ENCODE measurements around the gene HOMER2.
"Not testable (repeated sequence)": the region's sequence is repeated elsewhere in the genome, so short reads cannot be mapped to it uniquely, and the experiment has no call there.

HOMER2 gene

GRCh38 chr15:82952158-82953081 lies at the start of gene HOMER2:
TSS of gene HOMER2 (minus strand) at chr15:82952720. CDS start at chr15:82952535, 185 bp downstream.
- peak; percentile 21 for DNase-seq

- not testable (repeated sequence) for DNase-seq
These were observed 48.1 kb upstream of the HOMER2 start for GRCh38 chr15:83000672-83001031.

DNA sequence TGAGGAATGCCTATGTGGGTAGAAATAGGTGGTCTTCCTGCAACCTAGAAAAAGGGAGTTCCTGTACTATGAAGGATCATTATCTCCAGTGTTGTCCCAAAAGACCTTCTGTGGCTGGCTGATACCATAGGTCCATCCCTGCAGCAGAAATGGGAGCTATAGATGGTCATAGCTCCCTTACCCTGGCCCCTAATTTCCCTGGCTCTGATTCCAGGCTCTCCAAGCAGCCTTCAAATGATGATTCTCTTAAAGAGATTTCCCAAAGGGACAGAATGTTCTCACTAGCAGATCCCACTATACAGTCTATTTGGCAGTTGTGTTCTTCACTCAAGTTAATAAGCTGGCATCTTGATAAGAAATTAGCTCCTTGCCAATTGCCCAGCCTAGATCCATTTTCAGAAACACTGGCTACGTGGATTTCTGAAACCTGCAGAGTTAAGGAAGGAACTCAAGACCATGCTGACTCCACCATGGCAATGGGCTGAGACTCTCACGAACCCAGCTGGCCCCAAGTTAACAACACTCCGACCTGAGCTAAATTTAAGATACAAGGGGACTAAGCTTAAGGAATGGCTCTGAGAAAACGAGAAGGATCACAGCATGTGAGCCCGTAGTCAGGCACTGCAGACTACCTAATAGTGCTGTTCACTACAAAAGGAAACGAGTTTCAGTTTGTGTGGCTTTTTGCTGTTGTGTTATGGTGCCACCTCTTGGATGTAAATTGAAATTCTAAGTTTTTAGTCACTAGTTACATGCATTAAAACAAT lies 47.6 kb upstream of the HOMER2 start:
- DNase-seq, result peak; percentile 62

DNA sequence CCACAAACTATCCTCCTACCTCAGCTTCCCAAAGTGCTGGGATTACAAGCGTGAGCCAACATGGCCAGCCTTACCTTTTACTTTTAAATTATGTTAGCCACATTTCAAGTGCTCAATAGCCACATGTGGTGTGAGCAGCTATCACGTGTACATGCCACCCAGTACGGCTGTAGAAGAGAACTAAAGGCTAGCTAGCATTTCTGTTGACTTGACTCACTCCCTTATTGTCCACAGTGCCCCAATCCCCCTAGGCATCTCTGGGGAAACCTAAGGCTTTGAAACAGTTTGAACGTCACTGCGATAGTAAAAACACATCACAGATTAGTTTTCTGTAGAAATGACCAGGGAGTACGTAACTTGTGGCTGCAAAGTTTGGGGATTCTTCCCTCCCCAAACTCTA lies 46.9 kb upstream of the HOMER2 start:
- DNase-seq, result no peak

GRCh38 chr15:82995938-82996337 lies 43.4 kb upstream of the HOMER2 start:
- DNase-seq, result no peak

- no peak for DNase-seq
These were observed 42.6 kb upstream of the HOMER2 start for GRCh38 chr15:82995076-82995475.

DNA sequence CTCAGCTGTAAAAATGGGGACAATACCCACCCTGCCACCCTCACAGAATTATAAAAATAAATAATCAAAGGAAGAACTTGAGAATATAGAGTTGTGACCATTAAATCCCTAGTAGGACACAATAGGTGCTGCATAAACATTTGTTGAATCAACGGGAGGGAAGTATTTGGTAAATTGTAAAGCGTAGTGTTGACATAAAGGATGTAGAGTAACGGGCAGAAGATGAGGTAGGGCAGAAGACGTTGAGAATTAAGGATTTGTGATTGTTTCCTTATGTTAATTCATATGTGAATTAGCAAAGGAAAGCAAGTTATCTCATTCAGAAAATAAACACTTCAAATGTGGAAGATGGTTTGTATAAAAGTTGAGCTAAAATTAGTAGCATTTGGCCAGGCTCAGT lies 40.6 kb upstream of the HOMER2 start:
- no peak for DNase-seq

- DNase-seq, result no peak
These were observed 40.0 kb upstream of the HOMER2 start for GRCh38 chr15:82992436-82992998.

DNA sequence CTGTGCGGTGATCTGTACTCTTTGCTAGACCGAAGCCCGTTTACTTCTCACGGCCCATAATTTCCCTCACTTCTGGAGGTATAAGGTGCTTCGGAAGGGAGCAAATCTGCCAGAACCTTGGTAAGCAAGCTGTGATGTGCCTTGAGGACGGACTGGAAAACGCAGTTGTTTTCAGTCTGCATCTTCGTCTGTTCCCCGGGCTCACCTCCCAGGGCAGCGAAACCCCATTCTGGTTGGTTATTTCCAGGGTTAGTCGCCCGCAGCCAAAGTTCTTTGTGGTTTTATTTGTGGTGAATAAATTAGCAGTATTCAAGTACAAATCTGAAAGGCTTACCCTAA lies 33.9 kb upstream of the HOMER2 start:
- no peak for DNase-seq

DNA sequence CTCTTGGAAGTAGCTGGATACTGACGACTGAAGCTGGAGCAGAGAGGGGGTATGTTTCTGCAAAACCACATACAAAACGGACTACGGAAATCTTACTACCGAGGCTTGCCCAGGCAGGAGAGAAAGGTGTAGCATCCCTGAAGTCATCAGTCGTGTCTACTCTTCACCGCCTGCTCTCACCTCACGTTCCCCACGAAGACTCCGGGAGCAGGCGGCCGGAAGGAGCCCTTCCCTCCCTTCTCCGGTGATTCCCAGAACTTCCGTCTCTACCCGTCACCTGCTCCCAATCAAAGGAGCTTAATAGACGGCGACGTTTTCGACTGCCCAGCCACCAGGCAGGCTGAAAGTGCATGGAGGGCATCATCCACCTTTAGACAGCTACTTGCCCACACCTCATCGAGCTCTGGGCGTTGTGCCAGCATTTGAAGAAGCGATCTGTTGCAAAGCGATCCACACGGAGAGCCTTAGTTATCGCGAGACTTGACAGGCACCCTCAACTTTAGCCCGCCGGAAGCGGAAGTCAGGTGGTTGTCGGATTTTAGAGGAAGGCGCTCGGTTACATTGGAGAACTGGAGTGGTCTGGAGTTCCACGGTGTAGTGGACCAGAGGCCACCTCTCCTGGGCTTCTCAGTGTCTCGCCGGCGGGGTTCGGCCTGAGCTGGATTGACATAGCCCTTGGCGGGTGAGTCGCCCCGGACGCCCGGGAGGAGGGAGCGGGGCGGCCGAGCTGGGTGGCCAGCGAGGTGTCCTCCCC lies 33.3 kb upstream of the HOMER2 start, which contains the start of gene RAMAC:
Gene RAMAC, plus strand, starts transcription at position 523 of the 754 bp plus-strand sequence. CDS start 2,809 bp downstream, outside the sequence.
- peak; percentile 95 for DNase-seq

DNA sequence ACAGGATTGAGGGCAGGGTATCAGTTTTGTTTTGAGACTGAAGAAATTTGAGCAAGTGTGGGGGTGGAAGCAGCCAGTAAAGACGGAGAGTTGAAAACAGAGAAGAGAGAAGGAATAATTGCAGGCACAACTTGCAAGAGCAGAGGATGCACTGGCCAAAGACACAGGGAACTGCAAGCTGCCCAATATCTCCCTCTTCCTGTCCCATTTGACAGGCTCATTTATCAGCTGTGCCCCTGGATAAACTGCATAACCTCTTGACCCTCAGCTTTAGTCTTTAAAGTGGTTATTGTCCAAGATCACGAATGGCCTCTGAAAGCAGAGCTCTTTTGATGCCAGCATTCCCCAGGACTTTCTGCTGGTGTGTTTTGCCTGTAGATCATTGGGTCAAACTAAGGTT lies 28.5 kb upstream of the HOMER2 start:
- no peak for DNase-seq

DNA sequence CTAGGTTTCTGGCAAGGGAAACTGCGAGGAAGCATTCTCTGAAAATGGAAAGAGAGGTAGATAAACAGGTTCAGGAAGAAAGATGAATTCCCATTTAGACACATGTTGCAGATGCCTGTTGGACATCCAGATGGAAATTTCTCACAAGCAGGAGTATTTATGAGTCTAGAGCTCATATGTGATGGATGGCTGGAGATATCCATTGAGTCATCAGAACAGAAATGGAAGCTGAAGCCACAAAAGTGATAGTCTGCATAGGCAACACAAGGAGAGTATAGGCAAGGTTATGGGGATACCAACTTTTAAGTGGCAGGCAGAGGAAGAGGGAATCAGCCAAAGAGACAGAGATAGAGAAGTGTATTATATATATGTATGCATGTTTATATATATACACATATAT lies 27.2 kb upstream of the HOMER2 start:
- no peak for DNase-seq

DNA sequence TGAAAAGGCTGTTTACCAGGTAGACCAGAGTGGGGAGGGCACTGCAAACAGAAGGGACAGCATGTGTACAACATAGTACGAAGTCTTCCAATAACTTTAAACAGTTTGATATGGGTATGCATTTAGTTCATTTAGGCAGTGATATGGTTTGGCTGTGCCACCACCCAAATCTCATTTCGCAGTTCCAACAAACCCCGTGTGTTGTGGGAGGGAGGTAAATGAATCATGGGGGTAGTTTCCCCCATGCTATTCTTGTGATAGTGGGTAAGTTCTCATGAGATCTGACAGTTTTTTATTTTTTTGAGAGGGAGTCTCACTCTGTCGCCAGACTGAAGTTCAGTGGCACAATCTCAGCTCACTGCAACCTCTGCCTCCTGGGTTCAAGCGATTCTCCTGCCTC lies 25.9 kb upstream of the HOMER2 start:
- DNase-seq, result no peak

- no peak for DNase-seq
These were observed 24.6 kb upstream of the HOMER2 start for GRCh38 chr15:82977076-82977475.

GRCh38 chr15:82972990-82973389 lies 20.5 kb upstream of the HOMER2 start:
- DNase-seq, result no peak

DNA sequence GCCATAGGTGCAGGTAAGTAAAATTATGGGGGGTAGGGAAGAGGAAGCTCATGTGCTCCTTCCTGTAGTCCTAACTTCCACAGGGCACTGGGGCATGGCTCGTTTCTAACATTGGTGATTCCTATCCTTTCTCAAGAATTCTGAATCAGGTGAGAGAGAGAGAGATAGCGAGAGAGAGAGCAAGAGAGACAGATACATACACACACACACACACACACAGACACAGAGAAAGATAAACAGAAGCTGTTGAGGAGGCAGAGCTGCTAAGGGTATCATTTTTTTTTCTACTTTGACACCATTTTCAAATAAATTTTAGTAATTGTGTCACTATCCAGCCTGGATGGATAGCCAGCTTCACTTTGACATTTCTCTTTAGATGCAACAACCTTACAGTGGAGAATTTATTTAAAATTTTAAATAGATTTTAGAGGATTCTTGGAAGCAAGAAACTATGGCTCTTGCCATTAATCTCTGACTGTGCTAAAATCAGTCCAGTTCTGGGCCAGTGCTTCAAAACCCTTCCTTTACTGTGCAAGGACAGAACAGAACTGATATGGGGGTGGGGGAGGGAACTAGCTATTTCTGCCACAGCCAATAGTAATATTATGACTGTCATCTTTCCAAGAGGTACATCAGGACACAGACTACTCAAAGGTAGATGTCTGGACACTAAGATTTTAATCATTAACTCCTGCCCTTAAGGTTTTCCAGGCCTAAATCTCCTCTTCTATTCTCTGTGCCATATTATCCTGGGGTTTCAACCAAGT lies 18.9 kb upstream of the HOMER2 start:
- no peak for DNase-seq

DNA sequence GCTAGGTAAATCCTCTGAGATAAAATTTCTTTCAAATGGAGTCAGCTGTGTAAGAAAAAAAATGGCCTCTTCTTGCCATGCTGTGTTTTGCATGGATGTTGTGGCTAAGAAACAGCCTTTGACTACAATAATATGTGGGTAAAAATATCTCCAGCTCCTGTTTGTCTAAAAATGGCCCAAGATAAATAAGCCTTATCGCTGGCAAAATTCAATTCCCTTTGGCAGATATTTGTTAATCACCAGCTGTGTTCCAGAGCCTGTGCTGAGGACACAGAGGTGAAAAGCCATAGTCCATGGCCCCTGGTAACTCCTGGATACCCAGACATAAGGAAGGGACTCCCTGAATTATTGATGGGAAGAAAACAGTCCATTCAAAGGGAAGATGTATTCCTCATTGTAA lies 18.2 kb upstream of the HOMER2 start:
- DNase-seq, result no peak

- no peak for DNase-seq
These were observed 17.7 kb upstream of the HOMER2 start for GRCh38 chr15:82970078-82970686.

DNA sequence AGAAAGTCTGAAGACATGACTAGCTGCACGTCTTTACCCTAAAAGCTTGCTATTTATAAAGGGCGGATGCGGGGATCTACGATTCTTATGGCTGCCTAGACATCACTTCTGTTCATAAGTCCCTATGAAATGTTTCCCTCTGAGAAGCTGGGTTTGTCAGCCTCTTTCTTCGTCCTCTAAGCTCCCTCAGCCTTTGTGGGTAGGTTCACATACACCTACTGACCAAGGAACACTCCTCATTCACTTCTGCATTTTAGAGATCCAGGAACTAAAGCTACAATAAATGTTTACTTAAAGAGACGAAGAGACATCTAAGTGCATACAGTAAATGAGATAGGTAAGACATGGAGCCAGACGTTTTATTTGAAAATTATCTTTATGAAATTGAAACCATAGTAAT lies 16.8 kb upstream of the HOMER2 start:
- no peak for DNase-seq

- DNase-seq, result peak; percentile 73
These were observed 15.5 kb upstream of the HOMER2 start for GRCh38 chr15:82968066-82968465.

DNA sequence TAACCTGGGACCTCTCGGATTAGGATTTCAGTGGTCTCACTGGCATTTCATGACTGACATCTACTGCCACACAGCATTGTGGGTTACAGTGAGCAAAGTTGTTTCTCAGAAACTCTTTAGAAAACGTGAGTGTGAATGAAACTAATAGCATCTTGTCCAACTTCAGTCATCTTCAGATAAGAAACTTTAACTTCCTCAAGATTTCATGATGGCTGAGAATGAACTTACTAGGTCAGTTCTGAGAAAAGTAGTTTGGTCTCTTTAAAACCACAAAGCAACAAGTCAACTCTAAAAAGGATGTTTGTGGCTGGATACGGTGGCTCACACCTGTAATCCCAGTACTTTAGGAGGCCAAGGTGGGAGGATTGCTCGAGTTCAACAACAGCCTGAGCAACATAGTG lies 14.2 kb upstream of the HOMER2 start:
- DNase-seq, result no peak

- DNase-seq, result no peak
These were observed 12.4 kb upstream of the HOMER2 start for GRCh38 chr15:82964890-82965289.
